Spleen (tissue), 11 donors: Measurements from ENCODE around the gene DYNC1LI2. TPM values are rescaled to one million over a fixed set of nuclear protein-coding genes. Genes with fewer than 3 reads are reported as not detected.
A peak's percentile ranks its signal among the peaks of the same experiment; 100 is the strongest.

Experiments used
- DNase-seq: peaks from one replicate; pipeline ENCODE4 v3.0.0-alpha.2; 2020
- H3K27ac ChIP-seq, 8 donors: fragments of 200-600 bp; sonication (generic) in 7 of 8; 1 replicate in 4 of 8; 2 replicates in 4 of 8; pipeline versions ENCODE4 v1.5.0 to v1.8.0; 2016 to 2021; ENCODE audit warnings: inconsistent platforms in 4 of 8, mild to moderate bottlenecking in 4 of 8, moderate library complexity in 1 of 8
- H3K27me3 ChIP-seq, 7 donors: fragments of 200-600 bp; sonication (generic) in 6 of 7; replicated peaks in 1 of 7; 1 replicate in 4 of 7; 2 replicates in 3 of 7; pipeline versions ENCODE4 v1.5.0 to v1.8.0; 2016 to 2021; ENCODE audit warnings: inconsistent platforms in 3 of 7, mild to moderate bottlenecking in 1 of 7
- H3K36me3 ChIP-seq, 6 donors: fragments of 200-600 bp; sonication (generic) in 5 of 6; 1 replicate in 4 of 6; 2 replicates in 2 of 6; pipeline versions ENCODE4 v1.5.0 to v1.8.0; 2016 to 2021; ENCODE audit warnings: inconsistent platforms in 2 of 6
- H3K4me1 ChIP-seq, 6 donors: fragments of 200-600 bp; sonication (generic) in 5 of 6; 1 replicate in 3 of 6; 2 replicates in 3 of 6; pipeline versions ENCODE4 v1.5.0 to v1.8.0; 2016 to 2021; ENCODE audit warnings: inconsistent platforms in 3 of 6
- H3K4me3 ChIP-seq, 8 donors: fragments of 200-600 bp; sonication (generic) in 7 of 8; 1 replicate in 4 of 8; 2 replicates in 4 of 8; pipeline versions ENCODE4 v1.5.0 to v1.8.0; 2016 to 2021; ENCODE audit warnings: inconsistent platforms in 4 of 8, mild to moderate bottlenecking in 4 of 8, moderate library complexity in 2 of 8
- H3K9me3 ChIP-seq, 8 donors: fragments of 200-600 bp; sonication (generic) in 7 of 8; 1 replicate in 4 of 8; 2 replicates in 4 of 8; pipeline versions ENCODE4 v1.5.0 to v1.8.0; 2016 to 2021; ENCODE audit warnings: inconsistent platforms in 4 of 8
- POLR2A ChIP-seq, 3 donors: fragments of 450-650 bp; IDR thresholded peaks; one replicate each; pipeline ENCODE4 v1.5.1; 2017; ENCODE audit warnings: antibody characterized with exemption in 3 of 3, mild to moderate bottlenecking in 1 of 3
- POLR2AphosphoS5 ChIP-seq, 3 donors: sonication (generic); formaldehyde crosslinking; IDR thresholded peaks; one replicate each; pipeline ENCODE4 v1.5.1; 2017; ENCODE audit warnings: antibody characterized with exemption in 3 of 3
- WGBS, 5 donors: extraction: QIAGEN DNeasy Blood & Tissue Kit in 3 of 5; methylation state at CpG; one replicate each; pipeline versions ENCODE4 v1.1.5 to v1.1.7; 2013 to 2018; 5-methylcytosine and 5-hydroxymethylcytosine counted together
- intact Hi-C: fragments of 100-400 bp; cut with DNase I; formaldehyde crosslinking; loops from one replicate; pipeline ENCODE4 v1.15.0; 2023; ENCODE audit warnings: low total_unique reads
- polyA plus RNA-seq, 3 donors: library from polyadenylated mRNA; stranded (reverse); fragments of 200-250 nt; gene quantifications; one replicate each; pipeline ENCODE4 v1.2.1, GENCODE V29; 2013
- total RNA-seq, 7 donors: library from RNA; depleted of rRNA in 3 of 7; stranded (reverse); fragments of >200 nt in 3 of 7; fragmentation: NEBNext Ultra II Directional in 4 of 7; extraction: Animal tissue kit (Norgen Biotek cat#: 25700) in 4 of 7; gene quantifications; one replicate each; pipeline versions ENCODE4 v1.1.0 to v1.2.1, GENCODE V29; 2016 to 2021
- TF ChIP-seq, protein P1 (sequence below), 11 experiments: fragments of 200-600 bp in 7 of 11; fragments of 450-650 bp in 4 of 11; sonication (generic) in 4 of 11; IDR thresholded peaks in 8 of 11; conservative IDR thresholded peaks in 3 of 11; 1 replicate in 7 of 11; 2 replicates in 4 of 11; pipeline versions ENCODE4 v1.4.0 to v1.8.0; 2016 to 2021; ENCODE audit warnings: antibody characterized with exemption in 11 of 11, inconsistent platforms in 4 of 11, mild to moderate bottlenecking in 1 of 11
- donor health status: healthy with polysubstance abuse.
- donor health status: DM: no; HTN: no; CAD: no; lungs with moderate emphysema.
- donor health status: DM: no; HTN: no; CAD: no.
- donor health status: Bipolar disorder and iron deficiency.
- donor health status: healthy.
- donor health status: DM: no; HTN: no; CAD: no.
- donor health status: DM: yes; HTN: yes; CAD: no.

Gene DYNC1LI2
- total and polyA plus RNA-seq, 10 donors = 15.6 to 132 (median 96.3) TPM

DNA sequence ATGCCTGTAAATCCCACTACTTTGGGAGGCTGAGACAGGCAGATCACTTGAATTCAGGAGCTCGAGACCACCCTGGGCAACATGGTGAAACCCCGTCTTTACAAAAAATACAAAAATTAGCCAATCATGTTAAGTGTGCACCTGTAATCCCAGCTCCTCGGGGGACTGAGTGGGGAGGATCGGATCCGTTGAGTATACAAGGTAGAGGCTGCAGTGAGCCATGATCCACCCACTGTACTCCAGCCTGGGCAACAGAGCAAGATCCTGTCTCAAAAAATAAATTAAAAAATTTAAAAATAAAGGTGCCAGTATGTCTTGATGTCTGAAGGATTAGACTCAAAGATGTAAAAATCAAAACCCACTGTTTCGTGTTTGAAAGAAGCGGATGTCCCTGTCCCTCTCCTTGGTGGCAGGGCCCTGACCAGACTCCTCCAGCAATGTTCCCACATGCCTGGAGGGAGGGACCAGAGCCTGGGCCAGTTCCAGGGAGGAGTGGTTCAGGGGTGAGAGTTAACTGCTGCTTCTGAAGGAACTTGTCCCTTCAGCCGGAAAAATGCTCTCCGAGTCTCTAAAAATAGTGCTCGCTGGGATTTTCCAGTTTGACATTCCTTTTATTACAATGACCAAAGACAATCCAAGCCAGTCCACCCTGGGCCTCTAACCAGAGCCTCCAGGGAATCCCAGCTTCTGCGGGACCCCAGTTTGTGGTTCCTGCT lies 45.5 kb downstream of the DYNC1LI2 start:
- intact Hi-C loops = no loop called here

DNA sequence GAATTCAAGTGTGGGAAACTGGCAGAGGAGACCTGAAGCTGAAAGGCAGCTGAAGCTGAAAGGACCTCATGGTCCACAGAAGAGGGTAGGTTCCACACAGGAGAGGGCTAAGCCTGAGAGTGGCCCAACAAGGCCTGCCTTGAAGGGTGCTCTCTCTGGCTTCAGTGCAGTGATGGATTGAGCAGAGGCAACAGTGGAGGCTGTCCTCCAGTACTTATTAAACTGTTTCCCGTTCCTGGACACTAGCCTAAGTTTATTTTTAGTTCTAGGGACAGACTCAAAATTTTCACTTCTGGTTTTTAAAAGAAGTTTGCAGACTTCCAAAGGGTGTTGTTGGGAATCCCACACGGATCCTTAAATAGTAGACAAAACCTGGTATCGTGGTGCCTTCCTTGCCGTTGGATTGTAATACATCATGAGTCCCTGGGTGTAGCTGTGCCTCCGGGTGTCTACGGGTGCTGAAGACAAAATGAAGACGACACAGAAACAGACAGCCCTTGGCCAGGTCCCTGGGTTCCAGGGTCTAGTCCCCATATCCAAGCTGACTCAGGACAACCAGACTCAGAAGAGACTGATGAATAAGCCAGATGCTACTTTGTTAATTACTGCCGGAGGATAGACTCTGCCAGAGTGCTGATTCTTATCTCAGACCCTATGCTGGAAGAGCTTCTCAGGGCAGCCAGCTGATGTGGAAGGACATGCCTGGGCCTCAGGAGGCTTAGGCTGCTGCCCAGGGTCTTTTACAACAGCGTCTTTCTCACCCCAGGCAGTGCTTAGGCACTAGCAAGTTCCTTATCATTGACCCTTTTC lies 47.8 kb downstream of the DYNC1LI2 start:
- Histone ChIP-seq H3K4me3 (no peak overlapping the region), H3K27ac (peak overlapping the region in 6 of 8 donors; percentile 39 to 55 (median 51)), H3K9me3 (no peaks in the 10 kb centered on the region), H3K4me1 (peaks cover 0 to 52% (median 16%) of the 10 kb centered on the region in 6 donors), H3K27me3 (no peaks in the 10 kb centered on the region), H3K36me3 (no peaks in the 10 kb centered on the region)
- intact Hi-C loops = no loop called here
- no peak for DNase-seq
- 63 to 69% (median 68%) methylated on average over 9 of the region's 9 CpGs for WGBS, 5 donors
- no peak for TF ChIP-seq POLR2AphosphoS5 (IDR thresholded peaks at IDR 0.05)
- no peak for TF ChIP-seq POLR2A (IDR thresholded peaks at IDR 0.05)
- TF ChIP-seq, protein P1, sequence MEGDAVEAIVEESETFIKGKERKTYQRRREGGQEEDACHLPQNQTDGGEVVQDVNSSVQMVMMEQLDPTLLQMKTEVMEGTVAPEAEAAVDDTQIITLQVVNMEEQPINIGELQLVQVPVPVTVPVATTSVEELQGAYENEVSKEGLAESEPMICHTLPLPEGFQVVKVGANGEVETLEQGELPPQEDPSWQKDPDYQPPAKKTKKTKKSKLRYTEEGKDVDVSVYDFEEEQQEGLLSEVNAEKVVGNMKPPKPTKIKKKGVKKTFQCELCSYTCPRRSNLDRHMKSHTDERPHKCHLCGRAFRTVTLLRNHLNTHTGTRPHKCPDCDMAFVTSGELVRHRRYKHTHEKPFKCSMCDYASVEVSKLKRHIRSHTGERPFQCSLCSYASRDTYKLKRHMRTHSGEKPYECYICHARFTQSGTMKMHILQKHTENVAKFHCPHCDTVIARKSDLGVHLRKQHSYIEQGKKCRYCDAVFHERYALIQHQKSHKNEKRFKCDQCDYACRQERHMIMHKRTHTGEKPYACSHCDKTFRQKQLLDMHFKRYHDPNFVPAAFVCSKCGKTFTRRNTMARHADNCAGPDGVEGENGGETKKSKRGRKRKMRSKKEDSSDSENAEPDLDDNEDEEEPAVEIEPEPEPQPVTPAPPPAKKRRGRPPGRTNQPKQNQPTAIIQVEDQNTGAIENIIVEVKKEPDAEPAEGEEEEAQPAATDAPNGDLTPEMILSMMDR (IDR thresholded peaks at IDR 0.05 in 8 of 11, conservative IDR thresholded peaks at IDR 0.05 in 3 of 11) = no peak

More for the DNA sequence above, 45.5 kb downstream of the DYNC1LI2 start:
- Histone ChIP-seq H3K4me1 (peaks cover 0 to 46% (median 12%) of the 10 kb centered on the region in 6 donors), H3K27me3 (no peaks in the 10 kb centered on the region), H3K9me3 (no peaks in the 10 kb centered on the region), H3K27ac (peak overlapping the region; percentile 51 to 84 (median 73)), H3K36me3 (no peaks in the 10 kb centered on the region), H3K4me3 (no peak overlapping the region)
- TF ChIP-seq POLR2A (IDR thresholded peaks at IDR 0.05) = no peak
- TF ChIP-seq POLR2AphosphoS5 (IDR thresholded peaks at IDR 0.05) = peak in 1 of 3 donors; percentile 42
- TF ChIP-seq, protein P1 (IDR thresholded peaks at IDR 0.05 in 8 of 11, conservative IDR thresholded peaks at IDR 0.05 in 3 of 11) = no peak
- DNase-seq = peak; percentile 75
- 68 to 80% (median 73%) methylated on average over 11 of the region's 11 CpGs for WGBS, 5 donors

DNA sequence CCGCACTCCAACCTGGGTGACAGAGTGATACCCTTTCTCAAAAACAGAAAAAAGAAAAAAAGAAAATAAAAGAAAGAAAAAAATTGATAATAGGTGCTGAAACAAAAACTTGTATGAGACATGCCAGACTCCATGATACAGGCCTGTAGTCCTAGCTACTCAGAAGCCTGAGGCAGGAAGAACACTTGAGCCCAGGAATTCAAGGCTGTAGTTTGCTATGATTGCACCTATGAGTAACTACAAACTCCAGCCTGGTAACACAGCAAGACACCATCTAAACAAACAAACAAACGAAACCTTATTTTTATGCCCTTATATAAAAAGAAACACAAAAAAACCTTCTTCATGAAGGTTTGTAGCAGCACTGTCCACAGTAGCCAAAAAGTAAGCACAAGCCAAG lies 49.9 kb downstream of the DYNC1LI2 start:
- Histone ChIP-seq H3K4me1 (peaks cover 0 to 59% (median 21%) of the 10 kb centered on the region in 6 donors), H3K27ac (peak overlapping the region in 1 of 8 donors; percentile 36), H3K36me3 (no peaks in the 10 kb centered on the region), H3K27me3 (peaks cover 0 to 4% (median 0%) of the 10 kb centered on the region in 7 donors), H3K9me3 (no peaks in the 10 kb centered on the region), H3K4me3 (no peak overlapping the region)
- TF ChIP-seq POLR2A (IDR thresholded peaks at IDR 0.05) = no peak
- no peak for TF ChIP-seq POLR2AphosphoS5 (IDR thresholded peaks at IDR 0.05)
- TF ChIP-seq, protein P1 (IDR thresholded peaks at IDR 0.05 in 8 of 11, conservative IDR thresholded peaks at IDR 0.05 in 3 of 11) = no peak
- intact Hi-C loops = no loop called here
- WGBS, 5 donors = 82 to 97% (median 88%) methylated on average over 2 of the region's 2 CpGs
- DNase-seq = no peak

DNA sequence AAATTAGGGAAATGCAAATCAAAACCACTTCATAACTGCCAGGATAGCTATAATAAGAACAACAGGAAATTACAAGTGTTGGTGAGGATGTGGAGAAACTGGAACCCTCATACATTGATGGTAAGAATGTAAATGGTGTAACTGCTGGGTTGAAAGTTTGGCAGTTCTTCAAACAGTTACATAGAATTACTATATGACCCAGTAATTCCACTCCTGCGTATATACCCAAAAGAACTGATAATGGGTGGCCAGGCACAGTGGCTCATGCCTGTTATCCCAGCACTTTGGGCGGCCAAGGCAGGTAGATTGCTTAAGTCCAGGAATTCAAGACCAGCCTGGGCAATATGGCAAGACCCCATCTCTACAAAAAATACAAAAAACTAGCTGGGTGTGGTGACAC lies 50.4 kb downstream of the DYNC1LI2 start:
- intact Hi-C loops = no loop called here
- Histone ChIP-seq H3K4me3 (no peak overlapping the region), H3K36me3 (no peaks in the 10 kb centered on the region), H3K27me3 (peaks cover 0 to 6% (median 0%) of the 10 kb centered on the region in 7 donors), H3K4me1 (peaks cover under 1 to 55% (median 18%) of the 10 kb centered on the region in 6 donors), H3K9me3 (no peaks in the 10 kb centered on the region), H3K27ac (peak overlapping the region in 2 of 8 donors; percentile 36 to 46)
- TF ChIP-seq POLR2AphosphoS5 (IDR thresholded peaks at IDR 0.05) (no peak), POLR2A (IDR thresholded peaks at IDR 0.05) (no peak)
- TF ChIP-seq, protein P1 (IDR thresholded peaks at IDR 0.05 in 8 of 11, conservative IDR thresholded peaks at IDR 0.05 in 3 of 11) = no peak
- DNase-seq = no peak
- 52 to 86% (median 76%) methylated on average over 2 of the region's 2 CpGs for WGBS, 5 donors
